ENCODE data around the gene DNAI1.
"Not testable (repeated sequence)": the region's sequence is repeated elsewhere in the genome, so short reads cannot be mapped to it uniquely, and the experiment has no call there.

The DNAI1 gene

GRCh38 chr9:34514401-34514800 lies 55.8 kb downstream of the DNAI1 start:
- DNase-seq, result no peak

- no peak for DNase-seq
Measured at GRCh38 chr9:34514816-34515215, 56.2 kb downstream of the DNAI1 start.

GRCh38 chr9:34515959-34516358 lies 57.4 kb downstream of the DNAI1 start:
- DNase-seq, result no peak

GRCh38 chr9:34517185-34517584 lies 58.6 kb downstream of the DNAI1 start:
- DNase-seq, result no peak

GRCh38 chr9:34518110-34518616 lies 59.6 kb downstream of the DNAI1 start:
- DNase-seq, result no peak

GRCh38 chr9:34518896-34519295 lies 60.3 kb downstream of the DNAI1 start:
- DNase-seq, result no peak

- no peak for DNase-seq
Measured at GRCh38 chr9:34519321-34520020, 60.9 kb downstream of the DNAI1 start.

- DNase-seq, result no peak
Measured at GRCh38 chr9:34520096-34520495, 61.5 kb downstream of the DNAI1 start.

- no peak for DNase-seq
Measured at GRCh38 chr9:34520505-34521385, 62.1 kb downstream of the DNAI1 start.

GRCh38 chr9:34521406-34522045 lies 62.9 kb downstream of the DNAI1 start:
- no peak for DNase-seq

GRCh38 chr9:34522091-34522887 lies 63.7 kb downstream of the DNAI1 start:
- no peak for DNase-seq

- peak; percentile 47 for DNase-seq
Measured at GRCh38 chr9:34522971-34523797, 64.6 kb downstream of the DNAI1 start, which contains the start of gene ENHO. ENHO (minus strand) TSS chr9:34522990; CDS start chr9:34521695, 1,295 bp downstream.

GRCh38 chr9:34524349-34524748 lies 65.7 kb downstream of the DNAI1 start:
- no peak for DNase-seq

- no peak for DNase-seq
Measured at GRCh38 chr9:34526026-34526425, 67.4 kb downstream of the DNAI1 start.

- DNase-seq, result not testable (repeated sequence)
Measured at GRCh38 chr9:34532041-34532440, 73.4 kb downstream of the DNAI1 start.

GRCh38 chr9:34536685-34537084 lies 78.1 kb downstream of the DNAI1 start:
- no peak for DNase-seq

GRCh38 chr9:34540827-34541226 lies 82.2 kb downstream of the DNAI1 start:
- no peak for DNase-seq

- DNase-seq, result no peak
Measured at GRCh38 chr9:34541540-34541939, 82.9 kb downstream of the DNAI1 start.

- no peak for DNase-seq
Measured at GRCh38 chr9:34544035-34544434, 85.4 kb downstream of the DNAI1 start.

GRCh38 chr9:34545497-34545896 lies 86.9 kb downstream of the DNAI1 start:
- no peak for DNase-seq

- no peak for DNase-seq
Measured at GRCh38 chr9:34546102-34546833, 87.7 kb downstream of the DNAI1 start.

All from KG1 (cell line).